GM18868 (cell line): ENCODE results near the gene HPN.

ENCODE experiments used
- ATAC-seq: cut with Tn5 transposase; IDR thresholded peaks from one replicate; pipeline ENCODE4 v1.9.1; 2021; ENCODE audit warnings: mild to moderate bottlenecking, moderate library complexity; ENCODE audit not compliant: unreplicated experiment

The HPN gene

DNA sequence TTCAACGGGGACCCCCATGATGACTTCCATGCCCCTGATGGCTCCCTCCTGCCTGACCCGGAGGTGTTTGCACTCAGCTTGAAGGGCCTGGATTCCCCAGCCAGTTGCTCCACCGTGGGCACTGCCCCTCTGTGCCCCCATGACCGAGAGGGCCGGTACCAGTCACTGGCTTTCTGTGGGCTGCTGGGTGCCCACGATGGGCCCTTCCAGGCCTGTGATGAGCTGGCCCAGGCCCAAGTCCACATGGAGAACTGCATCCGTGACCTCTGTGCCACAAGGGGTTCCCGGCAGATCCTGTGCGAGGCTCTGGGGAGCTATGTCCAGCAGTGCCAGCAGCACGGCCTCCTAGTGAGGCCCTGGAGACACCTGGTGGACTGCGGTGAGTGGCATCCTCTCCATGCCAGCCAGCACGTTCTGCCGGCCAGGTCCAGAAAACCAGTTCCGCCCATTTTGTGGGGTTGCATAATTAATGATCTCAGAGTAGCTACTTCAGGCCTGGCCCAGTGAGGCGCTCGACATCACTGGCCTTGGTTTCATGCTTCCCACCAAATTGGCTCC is 39.2 kb downstream of the HPN start:
- no peak for ATAC-seq

DNA sequence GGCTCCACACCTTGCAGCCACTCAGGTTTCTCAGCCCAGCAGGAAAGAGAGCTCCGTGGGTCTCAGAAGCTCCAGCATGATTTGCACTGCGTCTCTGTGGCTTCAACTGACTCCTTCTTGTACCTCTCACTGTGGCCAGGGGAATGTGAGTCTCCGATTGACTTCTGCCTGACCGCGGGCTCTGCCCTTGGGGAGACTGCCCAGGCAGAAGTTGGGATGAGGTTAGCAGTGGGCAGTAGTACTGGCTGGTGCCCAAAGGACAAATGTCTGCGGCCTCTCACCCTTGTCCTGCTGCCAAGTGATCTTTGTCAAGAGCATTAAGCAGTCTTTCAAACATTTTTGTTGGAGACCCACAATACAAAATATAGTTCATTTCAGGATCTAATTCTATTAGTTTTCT is 39.7 kb downstream of the HPN start:
- no peak for ATAC-seq

DNA sequence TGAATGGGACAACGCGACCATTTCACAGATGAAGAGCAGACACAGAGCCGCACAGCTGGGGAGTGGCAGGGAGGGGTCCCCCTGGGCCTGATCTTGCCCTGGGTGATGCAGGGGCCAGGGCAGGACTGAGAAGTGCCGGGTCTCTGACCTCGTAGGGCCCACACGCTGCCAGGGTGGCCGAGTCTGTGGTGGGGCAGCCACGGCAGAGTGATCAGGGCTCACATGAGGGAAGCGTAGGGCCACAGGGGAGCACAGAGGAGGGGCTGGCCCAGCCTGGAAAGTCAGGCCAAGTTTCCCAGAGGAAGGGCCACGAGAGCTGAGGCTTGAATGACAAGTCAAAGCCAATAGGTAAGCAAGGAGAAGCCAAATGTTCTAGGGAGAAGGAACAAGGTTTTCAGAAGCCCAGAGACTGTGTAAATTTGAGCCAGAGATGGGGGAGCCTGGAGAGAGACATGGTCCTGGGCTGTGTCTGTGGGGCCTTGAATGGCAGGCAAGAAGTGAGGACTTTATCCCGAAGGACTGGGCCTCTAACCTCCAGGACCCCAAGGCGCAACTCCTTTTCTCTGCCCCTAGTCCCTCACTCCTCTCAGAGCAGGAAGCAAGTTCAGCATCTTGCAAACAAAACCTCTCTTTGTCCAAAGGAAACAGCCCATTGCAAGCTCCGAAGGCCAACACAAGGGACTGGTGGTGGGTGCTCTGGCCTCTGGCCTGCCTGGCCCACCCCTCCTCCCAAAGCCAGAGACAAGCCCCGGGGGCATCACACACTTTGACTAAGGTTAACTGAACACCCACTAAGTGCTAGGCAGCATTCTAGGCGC is 42.4 kb downstream of the HPN start:
- ATAC-seq = no peak

DNA sequence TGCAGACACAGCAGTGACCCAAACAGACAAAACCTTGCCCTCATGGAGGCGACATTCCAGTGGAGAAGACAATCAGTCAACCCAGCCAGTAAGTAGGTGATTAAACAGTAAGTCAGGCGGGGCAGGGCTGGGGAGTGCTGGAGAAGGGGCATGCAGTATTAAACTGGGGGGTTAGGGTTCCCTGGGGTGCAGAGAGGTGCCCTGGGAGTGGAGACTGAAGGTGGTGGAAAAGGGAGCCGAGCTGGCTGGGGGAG is 42.9 kb downstream of the HPN start:
- ATAC-seq = no peak

DNA sequence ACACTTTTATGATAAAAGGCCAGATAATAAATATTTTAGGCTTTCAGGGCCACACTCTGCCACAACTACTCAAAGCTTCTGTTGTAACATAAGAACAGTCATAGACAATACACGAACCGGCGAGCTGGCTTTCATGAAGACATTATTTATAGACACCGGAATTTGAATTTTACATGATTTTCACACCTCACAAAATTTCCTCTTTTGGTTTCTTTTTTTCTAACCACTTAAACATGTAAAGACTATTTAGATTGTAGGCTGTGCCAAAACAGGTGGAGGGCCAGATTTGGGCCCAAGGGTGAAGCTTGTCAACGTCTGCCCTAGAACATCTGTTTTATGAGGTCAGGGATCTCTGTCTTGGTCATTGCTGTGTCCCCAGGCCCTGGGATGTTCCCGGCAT is 44.4 kb downstream of the HPN start:
- no peak for ATAC-seq

DNA sequence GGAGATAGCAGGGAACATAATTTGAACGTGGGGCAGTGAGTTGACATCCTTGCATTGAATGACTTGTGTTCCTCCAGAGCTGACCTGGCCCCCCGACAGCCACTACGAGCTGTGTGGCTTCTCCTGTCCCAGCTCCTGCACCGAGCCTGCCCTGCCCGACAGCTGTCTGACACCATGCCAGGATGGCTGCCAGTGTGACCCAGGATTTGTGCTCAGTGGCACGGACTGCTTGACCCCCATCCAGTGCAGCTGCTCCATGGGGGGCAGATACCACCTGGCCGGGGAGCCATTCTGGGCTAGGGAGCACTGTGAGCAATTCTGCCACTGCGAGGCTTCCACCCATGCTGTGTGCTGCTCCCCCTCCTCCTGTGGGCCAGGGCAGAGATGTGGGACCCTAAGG is 44.9 kb downstream of the HPN start:
- no peak for ATAC-seq

DNA sequence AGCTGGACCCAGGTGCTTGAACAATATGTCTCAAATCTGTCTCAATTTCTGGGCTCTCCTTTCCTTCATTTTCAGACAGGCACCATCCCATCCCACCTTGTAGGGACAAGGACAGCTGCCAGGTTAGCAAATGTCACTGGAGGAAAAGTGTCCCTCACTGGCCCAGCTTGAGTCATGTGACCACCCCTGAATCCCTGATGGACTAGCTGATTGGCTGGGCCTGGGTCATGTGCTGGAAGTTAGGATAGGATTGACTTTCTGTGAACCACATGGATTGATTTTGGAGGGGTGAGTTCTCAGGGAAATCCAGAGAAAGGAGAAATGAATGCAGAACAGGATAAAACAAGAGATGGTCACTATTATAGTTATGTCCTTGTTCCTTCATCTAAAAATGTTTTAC is 45.9 kb downstream of the HPN start:
- ATAC-seq = no peak

DNA sequence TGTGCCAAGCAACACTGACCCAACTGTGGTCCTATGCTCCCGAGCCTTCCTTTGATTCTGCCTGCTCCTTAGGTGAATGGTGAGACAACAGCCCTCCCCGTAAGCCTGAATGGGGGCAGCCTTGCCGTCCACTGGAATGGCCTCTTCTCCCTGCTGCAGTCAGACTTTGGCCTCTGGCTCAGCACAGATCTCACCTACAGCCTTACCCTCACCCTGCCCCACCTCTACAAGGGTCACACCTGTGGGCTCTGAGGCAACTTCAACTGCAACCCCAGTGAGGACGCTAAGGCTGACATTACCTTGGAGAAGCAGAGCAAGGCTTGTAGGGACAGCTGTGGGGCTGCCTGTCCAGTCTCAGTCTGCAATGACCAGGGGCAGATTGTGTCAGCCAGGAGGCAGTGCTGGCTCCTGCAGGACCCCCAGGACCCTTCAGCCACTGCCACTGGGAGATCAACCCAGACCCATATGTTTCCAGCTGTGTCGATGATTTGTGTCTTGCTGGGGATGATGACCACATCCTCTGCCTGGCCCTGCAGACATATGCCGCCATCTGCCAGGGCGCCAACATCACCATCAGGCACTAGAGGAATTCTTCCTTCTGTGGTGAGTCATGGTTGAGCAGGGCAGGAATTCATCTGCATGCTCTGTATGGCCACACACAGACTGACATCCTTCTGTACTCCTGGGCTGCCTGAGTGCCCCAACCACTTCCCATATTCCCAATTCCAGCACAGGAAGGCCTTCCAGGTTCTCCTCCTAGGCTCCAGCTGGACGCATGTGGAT is 46.8 kb downstream of the HPN start:
- ATAC-seq = no peak

DNA sequence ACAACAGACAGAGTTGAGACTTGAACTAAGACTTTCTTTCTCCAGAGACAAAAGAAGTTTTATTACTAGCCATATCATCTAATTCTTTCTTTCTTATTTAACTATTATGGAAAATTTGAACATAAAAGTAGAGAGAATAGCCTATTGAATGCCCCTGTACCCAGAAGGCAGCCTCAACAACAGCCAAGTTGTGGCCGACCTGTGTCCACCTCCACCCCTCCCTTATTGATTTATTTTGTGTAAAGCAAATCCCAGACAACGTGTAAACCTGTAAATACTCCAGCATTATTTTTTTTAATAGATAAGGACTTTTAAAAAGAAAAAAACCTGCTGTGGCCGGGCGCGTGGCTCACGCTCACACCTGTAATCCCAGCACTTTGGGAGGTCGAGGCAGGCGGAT is 48.0 kb downstream of the HPN start:
- ATAC-seq = no peak

DNA sequence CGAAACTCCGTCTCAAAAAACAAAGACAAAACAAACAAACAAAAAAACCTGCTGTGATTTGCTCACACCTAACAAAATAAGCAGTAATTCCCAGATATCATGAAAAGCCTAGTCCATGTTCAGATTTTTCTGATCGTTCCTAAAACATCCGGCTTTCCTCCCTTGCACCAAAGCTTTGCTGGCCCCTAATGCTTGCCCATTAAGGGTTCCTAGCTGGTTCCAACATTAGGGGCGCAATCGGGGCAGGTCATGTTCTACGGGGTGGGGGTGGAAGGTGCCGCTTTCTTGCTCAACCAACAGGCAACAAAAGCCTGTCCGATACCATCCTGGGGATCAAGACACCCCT is 48.6 kb downstream of the HPN start:
- no peak for ATAC-seq

DNA sequence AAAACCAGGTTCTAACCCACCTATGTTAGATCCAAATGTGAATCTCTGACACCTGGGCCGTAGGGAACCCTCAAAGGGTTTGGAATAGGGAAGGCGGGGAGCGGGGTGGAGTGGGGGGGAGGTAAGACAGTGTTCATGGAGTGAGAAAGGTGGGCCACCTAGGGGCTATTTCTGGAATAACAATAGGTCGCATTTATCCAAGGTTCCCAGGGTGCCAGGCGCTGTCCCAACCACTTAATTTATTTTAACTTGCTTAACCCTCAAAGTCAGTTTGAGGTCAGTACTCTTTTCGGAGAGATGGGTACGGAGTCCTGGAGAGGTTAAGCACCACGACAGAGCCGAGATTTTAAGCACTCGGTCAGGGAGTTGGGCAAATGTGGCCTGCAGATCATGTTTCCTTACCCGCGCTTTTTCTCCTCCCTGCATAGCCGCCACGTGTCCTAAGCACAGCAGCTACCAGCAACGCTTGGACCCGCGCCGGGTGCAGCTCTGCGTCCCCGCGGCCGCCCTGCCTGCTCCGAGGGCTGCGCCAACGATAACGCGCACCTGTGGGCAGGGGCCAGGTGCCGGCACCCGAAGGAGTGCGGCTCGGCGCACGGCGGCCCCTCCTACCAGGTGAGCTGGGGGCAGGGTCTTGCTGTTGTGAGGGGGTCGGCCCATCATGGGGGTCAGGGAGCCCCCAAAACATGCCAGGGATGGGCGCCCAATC is 49.1 kb downstream of the HPN start:
- ATAC-seq = no peak

DNA sequence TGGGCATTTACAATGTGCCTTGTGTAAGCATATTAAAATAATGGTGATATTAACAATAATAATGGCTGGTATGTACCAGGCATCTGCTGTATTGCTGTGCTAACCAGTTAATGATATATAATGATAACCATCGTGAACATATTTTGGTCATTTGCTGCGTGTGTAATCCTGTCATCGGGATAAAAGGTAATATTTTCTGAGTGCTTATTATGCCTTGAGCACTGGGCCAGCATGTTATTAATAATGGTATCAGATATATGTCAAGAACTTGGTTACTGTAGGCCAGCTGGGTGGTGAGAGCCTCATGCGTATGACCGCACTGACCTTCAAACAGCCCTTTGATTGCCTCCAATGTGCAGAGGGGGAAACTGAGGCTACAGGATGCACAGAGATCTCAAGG is 51.9 kb downstream of the HPN start:
- ATAC-seq = no peak

DNA sequence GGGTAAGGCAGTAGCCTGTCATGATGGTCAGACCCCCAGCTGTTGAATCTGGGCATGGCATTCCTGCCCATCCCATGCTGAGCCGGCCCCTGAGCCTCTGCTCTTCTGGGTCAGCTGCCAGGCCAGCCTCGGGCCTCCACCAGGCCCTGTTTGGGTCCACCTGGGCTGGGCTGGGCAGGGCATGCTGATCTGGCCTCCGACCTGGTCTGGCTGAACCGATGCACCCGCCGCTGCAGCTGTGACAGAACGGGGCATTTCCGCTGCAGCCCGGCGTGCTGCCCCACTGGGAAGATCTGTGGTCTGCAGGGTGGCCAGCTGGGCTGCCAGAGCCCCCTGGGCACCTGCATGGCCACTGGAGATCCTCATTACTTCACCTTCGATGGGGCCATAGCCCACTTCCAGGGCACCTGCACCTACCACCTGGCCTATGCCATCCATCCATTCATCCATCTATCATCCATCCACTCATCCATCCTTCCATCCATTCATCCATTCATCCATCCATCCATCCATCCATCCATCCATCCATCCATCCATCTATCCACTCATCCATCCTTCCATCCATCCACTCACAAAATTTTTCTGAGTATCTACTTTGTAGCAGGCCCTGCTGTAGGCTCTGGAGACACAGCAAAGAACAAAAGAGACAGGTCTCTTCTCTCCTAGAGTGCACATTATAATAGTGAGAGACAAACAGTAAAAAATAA is 52.6 kb downstream of the HPN start:
- no peak for ATAC-seq

DNA sequence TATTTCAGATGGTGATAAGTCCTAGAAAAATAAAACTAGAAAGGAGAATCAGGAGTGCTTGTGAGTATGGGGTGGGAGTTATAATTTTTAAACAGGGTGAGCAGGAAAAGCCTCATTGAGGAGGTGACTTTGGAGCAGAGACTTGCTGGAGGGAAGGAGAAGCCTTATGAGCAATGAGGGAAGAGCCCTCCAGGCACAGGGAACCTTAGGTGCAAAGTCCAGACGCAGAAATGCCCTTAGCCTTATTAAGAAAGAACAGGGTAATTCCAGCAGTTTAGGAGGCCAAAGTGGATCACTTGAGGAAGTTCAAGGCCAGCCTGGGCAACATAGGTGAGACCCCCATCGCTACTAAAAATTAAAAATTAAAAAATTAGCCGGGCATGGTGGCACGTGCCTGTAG is 53.1 kb downstream of the HPN start:
- ATAC-seq = no peak

DNA sequence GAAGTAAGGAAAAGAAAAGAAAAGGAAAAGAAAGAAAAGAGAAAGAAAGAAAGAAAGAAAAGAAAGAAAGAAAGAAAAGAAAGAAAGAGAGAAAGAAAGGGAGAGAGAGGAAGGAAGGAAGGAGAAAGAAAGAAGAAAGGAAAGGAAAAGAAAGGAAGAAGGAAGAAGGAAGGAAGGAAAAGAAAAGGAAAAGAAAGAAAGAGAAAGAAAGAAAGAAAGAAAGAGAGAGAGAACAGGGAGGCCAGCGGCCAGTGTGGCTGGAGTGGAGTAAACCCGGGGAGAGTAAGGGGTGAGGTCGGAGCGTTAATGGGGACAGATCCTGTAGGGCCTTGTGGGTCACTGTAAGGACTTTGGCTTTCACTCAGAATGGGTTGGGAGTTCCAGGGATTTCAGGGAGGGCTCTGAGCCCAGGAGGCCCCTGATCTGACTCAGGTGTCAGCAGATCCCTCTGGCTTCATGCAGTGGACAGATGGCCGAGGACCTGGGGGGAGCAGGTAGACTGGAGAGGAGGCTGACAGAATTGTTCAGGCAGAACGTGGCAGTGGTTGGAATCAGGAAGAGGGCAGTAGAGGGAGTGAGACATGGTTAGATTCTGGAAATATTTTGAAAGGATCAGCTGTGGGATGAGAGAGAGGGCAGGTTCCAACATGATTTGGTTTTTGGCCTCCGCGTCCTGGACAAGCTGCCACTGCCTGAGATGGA is 54.3 kb downstream of the HPN start:
- no peak for ATAC-seq

DNA sequence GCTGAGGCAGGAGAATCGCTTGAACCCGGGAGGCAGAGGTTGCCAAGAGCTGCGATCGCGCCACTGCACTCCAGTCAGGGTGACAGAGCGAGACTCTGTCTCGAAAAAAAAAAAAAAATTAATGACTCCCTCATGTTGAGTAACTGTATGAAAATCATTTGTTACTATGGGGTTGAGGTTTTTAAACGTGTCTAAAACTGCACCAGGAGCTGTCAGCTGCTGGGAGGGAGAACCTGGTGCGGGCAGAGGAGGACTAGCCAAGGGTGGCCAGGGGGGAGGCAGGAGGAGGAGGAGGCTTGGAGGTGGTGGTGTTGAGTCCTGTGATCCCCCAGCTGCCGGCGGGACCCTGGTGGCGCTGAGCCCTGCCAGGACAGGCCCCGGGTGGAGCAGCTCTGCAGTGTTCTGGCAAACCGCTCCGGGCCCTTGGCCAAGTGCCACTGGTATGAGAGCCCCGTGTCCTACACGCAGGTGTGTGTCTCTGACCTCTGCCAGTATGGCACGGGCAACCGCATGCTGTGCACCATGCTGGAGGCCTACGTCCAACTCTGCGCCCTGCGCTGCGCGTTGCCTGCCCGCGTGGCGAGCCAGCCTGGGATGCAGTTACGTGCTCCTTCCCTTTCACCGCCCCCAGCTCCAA is 57.0 kb downstream of the HPN start:
- no peak for ATAC-seq

DNA sequence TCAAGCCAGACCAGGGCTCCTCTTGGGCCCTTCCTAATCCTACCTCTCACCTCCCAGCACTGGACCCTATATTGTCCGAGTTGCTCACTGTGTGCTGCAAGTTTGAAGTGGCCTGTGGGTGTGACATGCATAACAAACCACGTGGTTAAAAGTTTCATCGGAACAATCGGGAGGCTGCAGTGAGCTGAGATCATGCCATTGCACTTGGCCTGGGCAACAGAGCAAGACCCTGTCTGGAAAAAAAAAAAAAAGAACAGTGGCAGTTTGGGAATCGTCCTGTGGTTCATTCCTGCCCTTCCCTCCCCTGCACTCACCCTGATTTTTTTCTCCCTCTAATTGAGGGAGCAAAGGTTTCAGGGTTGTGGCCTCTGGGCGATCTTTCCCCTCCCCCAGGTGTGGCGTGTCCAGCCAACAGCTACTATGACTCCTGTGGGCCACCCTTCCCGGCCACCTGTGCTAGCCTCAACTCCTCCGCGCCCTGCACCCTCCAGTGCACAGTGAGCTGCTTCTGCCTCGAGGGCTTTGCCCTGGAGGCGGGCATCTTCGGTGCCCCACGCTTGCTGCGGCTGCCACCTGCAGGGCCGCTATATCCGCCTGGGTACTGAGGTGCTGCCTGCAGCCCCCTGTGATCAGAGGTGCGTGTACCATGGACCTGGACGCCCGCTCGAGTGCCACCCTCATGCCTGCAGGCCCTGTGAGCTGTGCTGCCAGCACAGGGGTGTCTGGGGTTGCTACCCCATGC is 57.8 kb downstream of the HPN start:
- no peak for ATAC-seq

DNA sequence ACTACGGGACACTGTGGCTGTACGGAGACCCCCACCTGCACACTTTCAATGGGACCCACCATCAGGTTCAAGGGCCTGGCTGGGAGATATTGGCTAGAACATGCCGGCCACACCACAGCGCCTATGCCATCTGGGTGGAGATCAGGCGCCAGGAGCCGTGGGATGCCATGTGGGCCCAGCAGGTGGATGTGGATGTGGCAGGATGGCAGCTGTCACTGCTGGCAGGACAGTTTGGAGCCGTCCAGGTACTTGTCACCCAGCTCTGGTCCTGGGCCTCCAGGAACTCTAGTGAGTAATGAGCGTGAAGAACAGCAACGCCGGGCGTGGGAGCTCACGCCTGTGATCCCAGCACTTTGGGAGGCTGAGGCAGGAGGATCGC is 58.4 kb downstream of the HPN start:
- no peak for ATAC-seq
